ENCODE measurements around the gene KCNN4.
A peak's percentile ranks its signal among the peaks of the same experiment; 100 is the strongest.
"Not testable (repeated sequence)": the region's sequence is repeated elsewhere in the genome, so short reads cannot be mapped to it uniquely, and the experiment has no call there.

Gene KCNN4

GRCh38 chr19:43779147-43779819, 1.5 kb downstream of the KCNN4 start:
- Histone ChIP-seq H3K4me1 (ENCODE audit: control insufficient read depth, insufficient read depth, low read length) (peaks cover 16% of the 10 kb centered on the region), H3K36me3 (ENCODE audit: control insufficient read depth, insufficient read depth, low read length) (no peaks in the 10 kb centered on the region), H3K4me3 (ENCODE audit: low read depth, low read length) (no peak overlapping the region), H3K9me3 (ENCODE audit: control insufficient read depth, insufficient read depth, low read length) (no peaks in the 10 kb centered on the region), H3K9ac (ENCODE audit: low read depth, low read length) (no peak overlapping the region), H3K27me3 (ENCODE audit: control insufficient read depth, insufficient read depth, low read length) (peaks cover 14% of the 10 kb centered on the region)

GRCh38 chr19:43778651-43779050, 2.1 kb downstream of the KCNN4 start:
- Histone ChIP-seq H3K4me3 (ENCODE audit: low read depth, low read length) (no peak overlapping the region), H3K9ac (ENCODE audit: low read depth, low read length) (no peak overlapping the region), H3K27me3 (ENCODE audit: control insufficient read depth, insufficient read depth, low read length) (peaks cover 19% of the 10 kb centered on the region), H3K9me3 (ENCODE audit: control insufficient read depth, insufficient read depth, low read length) (no peaks in the 10 kb centered on the region), H3K36me3 (ENCODE audit: control insufficient read depth, insufficient read depth, low read length) (no peaks in the 10 kb centered on the region), H3K4me1 (ENCODE audit: control insufficient read depth, insufficient read depth, low read length) (peaks cover 17% of the 10 kb centered on the region)

- Histone ChIP-seq H3K4me3 (ENCODE audit: low read depth, low read length) (no peak overlapping the region), H3K36me3 (ENCODE audit: control insufficient read depth, insufficient read depth, low read length) (no peaks in the 10 kb centered on the region), H3K27me3 (ENCODE audit: control insufficient read depth, insufficient read depth, low read length) (peaks cover 32% of the 10 kb centered on the region), H3K4me1 (ENCODE audit: control insufficient read depth, insufficient read depth, low read length) (peaks cover 25% of the 10 kb centered on the region), H3K9ac (ENCODE audit: low read depth, low read length) (no peak overlapping the region), H3K9me3 (ENCODE audit: control insufficient read depth, insufficient read depth, low read length) (no peaks in the 10 kb centered on the region)
These were observed 3.5 kb downstream of the KCNN4 start for GRCh38 chr19:43777163-43777695.

GRCh38 chr19:43776286-43776685, 4.5 kb downstream of the KCNN4 start:
- H3K9ac ChIP-seq (ENCODE audit: low read depth, low read length), result no peak overlapping the region
- H3K9me3 ChIP-seq (ENCODE audit: control insufficient read depth, insufficient read depth, low read length), result no peaks in the 10 kb centered on the region
- H3K36me3 ChIP-seq (ENCODE audit: control insufficient read depth, insufficient read depth, low read length), result no peaks in the 10 kb centered on the region
- peaks cover 38% of the 10 kb centered on the region for H3K27me3 ChIP-seq (ENCODE audit: control insufficient read depth, insufficient read depth, low read length)
- no peak overlapping the region for H3K4me3 ChIP-seq (ENCODE audit: low read depth, low read length)
- peaks cover 25% of the 10 kb centered on the region for H3K4me1 ChIP-seq (ENCODE audit: control insufficient read depth, insufficient read depth, low read length)

DNA sequence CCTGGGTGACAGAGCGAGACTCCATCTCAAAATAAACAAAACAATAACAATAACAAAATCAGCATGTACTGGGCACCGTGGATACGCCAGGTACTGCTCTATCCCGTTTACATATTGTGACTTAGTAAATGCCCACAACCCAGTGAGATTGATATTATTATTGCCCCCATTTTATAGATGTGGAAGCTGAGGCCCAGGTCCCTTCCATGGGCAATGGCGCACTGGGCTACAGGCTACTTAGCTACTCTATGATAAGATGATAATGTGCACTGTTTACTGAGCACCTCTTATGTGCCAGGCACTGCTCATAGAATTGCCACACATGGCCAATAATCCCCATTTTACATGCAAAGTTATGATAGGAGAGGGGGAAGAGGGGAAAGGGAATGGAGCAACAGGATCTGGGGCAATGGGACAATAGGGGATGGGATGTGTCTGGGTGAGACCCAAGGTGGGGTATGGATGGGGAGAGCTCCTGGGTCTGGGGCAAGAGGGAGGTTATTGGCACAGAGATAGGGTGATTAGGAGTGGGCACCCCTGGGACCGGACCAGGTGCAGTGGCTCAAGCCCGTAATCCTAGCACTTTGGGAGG, 5.4 kb downstream of the KCNN4 start:
- Histone ChIP-seq H3K9ac (ENCODE audit: low read depth, low read length) (no peak overlapping the region), H3K36me3 (ENCODE audit: control insufficient read depth, insufficient read depth, low read length) (no peaks in the 10 kb centered on the region), H3K9me3 (ENCODE audit: control insufficient read depth, insufficient read depth, low read length) (no peaks in the 10 kb centered on the region), H3K4me1 (ENCODE audit: control insufficient read depth, insufficient read depth, low read length) (peaks cover 25% of the 10 kb centered on the region), H3K4me3 (ENCODE audit: low read depth, low read length) (no peak overlapping the region), H3K27me3 (ENCODE audit: control insufficient read depth, insufficient read depth, low read length) (peaks cover 46% of the 10 kb centered on the region)

- Histone ChIP-seq H3K4me3 (ENCODE audit: low read depth, low read length) (peak overlapping the region; percentile 27), H3K27me3 (ENCODE audit: control insufficient read depth, insufficient read depth, low read length) (peaks cover 51% of the 10 kb centered on the region), H3K4me1 (ENCODE audit: control insufficient read depth, insufficient read depth, low read length) (peaks cover 23% of the 10 kb centered on the region)
- not testable (repeated sequence) for H3K9ac ChIP-seq (ENCODE audit: low read depth, low read length); H3K36me3 ChIP-seq (ENCODE audit: control insufficient read depth, insufficient read depth, low read length); H3K9me3 ChIP-seq (ENCODE audit: control insufficient read depth, insufficient read depth, low read length)
These were observed 5.9 kb downstream of the KCNN4 start for GRCh38 chr19:43774940-43775258.

DNA sequence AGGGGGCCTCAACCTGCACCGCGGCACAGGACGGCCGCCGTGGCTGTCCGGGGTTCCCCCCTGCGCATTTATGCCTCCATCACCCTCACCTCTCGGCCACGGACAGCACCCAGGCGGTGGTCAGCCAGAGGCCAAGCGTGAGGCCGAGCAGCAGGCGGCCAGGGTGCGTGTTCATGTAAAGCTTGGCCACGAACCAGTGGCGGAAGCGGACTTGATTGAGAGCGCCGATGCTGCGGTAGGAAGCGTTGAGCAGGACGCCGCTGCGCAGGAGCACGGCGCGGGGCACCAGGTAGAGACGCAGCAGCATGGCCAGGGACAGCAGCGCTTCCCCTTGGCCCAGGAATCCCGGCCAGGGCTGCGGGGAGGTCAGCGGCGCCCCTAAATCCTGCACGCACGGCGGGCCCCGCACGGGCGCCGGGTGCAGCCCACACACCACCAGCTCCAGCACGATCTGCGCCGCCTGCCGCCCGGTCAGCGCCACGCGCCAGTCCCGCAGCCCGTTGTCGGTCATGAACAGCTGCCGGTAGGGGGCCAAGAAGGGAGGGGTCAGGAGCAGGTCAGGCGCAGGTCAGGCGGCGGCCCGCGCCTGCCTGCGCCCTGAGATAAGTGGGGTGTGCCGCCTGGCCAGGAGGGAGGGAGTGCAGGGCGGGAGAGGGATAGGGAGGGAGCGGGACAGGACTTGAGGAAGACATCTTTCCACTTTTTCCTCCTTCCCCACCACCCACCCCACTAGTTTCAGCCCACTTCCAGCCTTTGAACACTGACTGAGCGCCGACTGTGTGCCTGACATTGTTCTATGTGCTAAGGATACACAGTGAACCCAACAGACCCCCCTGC, 6.5 kb downstream of the KCNN4 start:
- H3K4me1 ChIP-seq (ENCODE audit: control insufficient read depth, insufficient read depth, low read length), result peaks cover 18% of the 10 kb centered on the region
- no peaks in the 10 kb centered on the region for H3K9me3 ChIP-seq (ENCODE audit: control insufficient read depth, insufficient read depth, low read length)
- H3K36me3 ChIP-seq (ENCODE audit: control insufficient read depth, insufficient read depth, low read length), result no peaks in the 10 kb centered on the region
- H3K27me3 ChIP-seq (ENCODE audit: control insufficient read depth, insufficient read depth, low read length), result peaks cover 51% of the 10 kb centered on the region
- H3K4me3 ChIP-seq (ENCODE audit: low read depth, low read length), result peak overlapping the region; percentile 75
- no peak overlapping the region for H3K9ac ChIP-seq (ENCODE audit: low read depth, low read length)

GRCh38 chr19:43773725-43774102, 7.1 kb downstream of the KCNN4 start:
- peaks cover 51% of the 10 kb centered on the region for H3K27me3 ChIP-seq (ENCODE audit: control insufficient read depth, insufficient read depth, low read length)
- no peak overlapping the region for H3K9ac ChIP-seq (ENCODE audit: low read depth, low read length)
- H3K36me3 ChIP-seq (ENCODE audit: control insufficient read depth, insufficient read depth, low read length), result no peaks in the 10 kb centered on the region
- H3K9me3 ChIP-seq (ENCODE audit: control insufficient read depth, insufficient read depth, low read length), result no peaks in the 10 kb centered on the region
- peak overlapping the region; percentile 75 for H3K4me3 ChIP-seq (ENCODE audit: low read depth, low read length)
- peaks cover 18% of the 10 kb centered on the region for H3K4me1 ChIP-seq (ENCODE audit: control insufficient read depth, insufficient read depth, low read length)

GRCh38 chr19:43769256-43769655, 11.5 kb downstream of the KCNN4 start:
- Histone ChIP-seq H3K4me3 (ENCODE audit: low read depth, low read length) (no peak overlapping the region), H3K4me1 (ENCODE audit: control insufficient read depth, insufficient read depth, low read length) (peaks cover 11% of the 10 kb centered on the region), H3K9ac (ENCODE audit: low read depth, low read length) (no peak overlapping the region), H3K36me3 (ENCODE audit: control insufficient read depth, insufficient read depth, low read length) (no peaks in the 10 kb centered on the region), H3K27me3 (ENCODE audit: control insufficient read depth, insufficient read depth, low read length) (peaks cover 39% of the 10 kb centered on the region), H3K9me3 (ENCODE audit: control insufficient read depth, insufficient read depth, low read length) (no peaks in the 10 kb centered on the region)

DNA sequence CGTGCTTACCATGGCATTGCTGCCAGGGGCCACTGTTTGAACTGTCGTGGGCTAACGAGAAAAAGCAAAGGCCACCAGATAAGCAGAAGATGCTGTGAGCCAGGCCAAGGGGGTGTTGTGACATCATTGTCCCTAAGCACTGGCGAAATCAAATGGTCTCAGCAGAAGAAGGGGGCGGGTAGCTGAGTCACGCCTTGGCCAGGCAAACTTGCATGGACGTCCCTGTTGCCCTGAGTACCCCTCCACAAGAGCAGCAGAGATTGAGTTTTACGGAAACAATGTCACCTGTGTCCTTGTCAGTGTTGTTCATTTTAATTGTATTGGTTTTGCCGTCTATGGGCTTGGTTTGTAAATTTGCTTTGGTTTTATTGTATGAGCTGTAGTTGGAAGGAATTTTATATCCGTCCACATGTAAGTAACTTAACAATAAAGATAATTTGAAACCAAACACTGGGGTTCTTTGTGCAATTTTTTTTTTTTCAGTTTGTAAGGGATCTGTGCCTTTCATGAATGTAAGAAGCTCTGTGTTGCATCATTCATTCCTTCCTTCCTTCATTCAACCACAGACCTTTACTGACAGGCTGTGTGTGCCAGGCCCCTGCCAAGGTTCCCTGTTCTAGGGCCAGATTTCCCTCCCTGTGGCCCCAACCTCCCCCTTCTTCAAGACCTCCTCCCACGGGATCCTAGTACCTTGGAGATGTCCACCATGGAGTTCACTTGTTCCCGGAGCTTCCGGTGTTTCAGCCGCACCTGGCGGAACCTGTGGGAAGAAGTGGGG, 12.3 kb downstream of the KCNN4 start:
- no peaks in the 10 kb centered on the region for H3K36me3 ChIP-seq (ENCODE audit: control insufficient read depth, insufficient read depth, low read length)
- H3K4me3 ChIP-seq (ENCODE audit: low read depth, low read length), result no peak overlapping the region
- H3K9me3 ChIP-seq (ENCODE audit: control insufficient read depth, insufficient read depth, low read length), result no peaks in the 10 kb centered on the region
- H3K9ac ChIP-seq (ENCODE audit: low read depth, low read length), result no peak overlapping the region
- peaks cover 9% of the 10 kb centered on the region for H3K4me1 ChIP-seq (ENCODE audit: control insufficient read depth, insufficient read depth, low read length)
- peaks cover 31% of the 10 kb centered on the region for H3K27me3 ChIP-seq (ENCODE audit: control insufficient read depth, insufficient read depth, low read length)

GRCh38 chr19:43767818-43768217, 13.0 kb downstream of the KCNN4 start:
- Histone ChIP-seq H3K4me1 (ENCODE audit: control insufficient read depth, insufficient read depth, low read length) (peaks cover 3% of the 10 kb centered on the region), H3K4me3 (ENCODE audit: low read depth, low read length) (no peak overlapping the region), H3K27me3 (ENCODE audit: control insufficient read depth, insufficient read depth, low read length) (peaks cover 25% of the 10 kb centered on the region), H3K9me3 (ENCODE audit: control insufficient read depth, insufficient read depth, low read length) (no peaks in the 10 kb centered on the region), H3K9ac (ENCODE audit: low read depth, low read length) (no peak overlapping the region), H3K36me3 (ENCODE audit: control insufficient read depth, insufficient read depth, low read length) (no peaks in the 10 kb centered on the region)

All from iPS-15b (cell line).